ENCODE measurements around the gene CENPX. TPM values are rescaled to one million over a fixed set of nuclear protein-coding genes. Genes with fewer than 3 reads are reported as not detected.

Gene CENPX
- polyA plus RNA-seq, 4 donors = 43.4 to 241 (median 122) TPM

DNA sequence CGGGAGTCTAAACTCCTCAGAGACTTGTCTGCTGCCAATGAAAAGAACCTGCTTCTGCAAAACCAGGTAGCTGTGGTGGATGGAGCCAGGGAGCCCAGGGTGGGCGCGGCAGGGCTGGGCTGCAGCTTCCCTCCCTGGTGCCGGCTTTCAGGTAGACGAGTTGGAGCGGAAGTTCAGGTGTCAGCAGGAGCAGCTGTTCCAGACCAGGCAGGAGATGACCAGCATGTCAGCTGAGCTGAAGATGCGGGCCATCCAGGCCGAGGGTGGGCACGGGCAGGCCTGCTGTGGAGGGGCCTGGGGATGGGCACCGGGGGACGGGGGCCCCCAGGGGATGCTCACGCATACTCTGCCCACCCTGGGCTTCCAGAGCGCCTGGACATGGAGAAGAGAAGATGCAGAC is 5.6 kb upstream of the CENPX start:
- peaks cover 0 to 61% (median 0%) of the 10 kb centered on the region in 3 donors for H3K36me3 ChIP-seq (ENCODE audit: control insufficient read depth in 3 of 3, insufficient read depth in 2 of 3, low read depth in 1 of 3, low read length in 3 of 3)
- no peak overlapping the region for H3K27ac ChIP-seq (ENCODE audit: low read depth in 1 of 3, low read length in 2 of 3)
- FAIRE-seq = no peak
- DNase-seq = no peak
- no peaks in the 10 kb centered on the region for H3K27me3 ChIP-seq (ENCODE audit: control insufficient read depth in 3 of 3, insufficient read depth in 3 of 3, low read length in 3 of 3)
- no peaks in the 10 kb centered on the region for H3K9me3 ChIP-seq (ENCODE audit: control insufficient read depth in 2 of 2, insufficient read depth in 1 of 2, low read depth in 1 of 2, low read length in 1 of 2)
- no peak overlapping the region for H3K4me3 ChIP-seq (ENCODE audit: low read depth in 1 of 3, low read length in 3 of 3)
- 91 to 97% (median 95%) methylated on average over 13 of the region's 13 CpGs for WGBS, 3 donors
- peaks cover 4 to 28% (median 11%) of the 10 kb centered on the region in 3 donors for H3K4me1 ChIP-seq (ENCODE audit: control insufficient read depth in 3 of 3, insufficient read depth in 2 of 3, low read depth in 1 of 3, low read length in 2 of 3)

DNA sequence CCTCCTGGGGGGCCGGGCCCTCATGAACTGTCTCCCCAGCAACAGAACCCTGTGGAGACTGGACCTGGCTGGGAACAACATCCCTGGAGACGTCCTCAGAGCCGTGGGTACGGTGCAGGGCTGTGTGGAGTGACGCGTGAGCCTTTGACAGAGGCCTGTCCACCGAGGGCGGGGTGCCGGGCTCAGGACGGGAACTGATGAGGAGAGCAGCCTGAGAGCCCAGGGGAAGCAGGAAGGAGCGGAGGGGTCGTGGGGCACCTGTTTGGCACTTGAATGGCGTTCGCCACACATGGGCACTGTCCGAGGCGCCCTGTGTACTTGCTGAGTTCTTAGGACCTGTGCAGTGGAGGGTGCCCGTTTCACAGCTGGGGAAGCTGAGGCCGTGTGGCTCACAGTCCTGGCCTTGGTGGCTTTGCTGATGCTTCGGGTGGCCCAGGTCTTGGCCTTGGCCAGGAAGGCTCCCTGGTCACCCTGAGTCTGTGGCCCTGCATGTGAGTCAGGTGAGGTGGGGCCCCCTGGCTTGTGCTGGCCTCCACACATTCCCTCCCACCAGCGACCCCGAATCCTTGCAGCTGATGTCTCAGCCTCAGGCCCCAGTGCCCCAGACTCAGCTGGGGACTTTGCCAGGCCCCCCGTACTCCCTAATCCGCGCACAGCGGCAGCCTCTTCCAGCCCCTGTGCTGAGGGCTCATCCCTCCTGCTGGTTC is 2.9 kb upstream of the CENPX start:
- no peak for FAIRE-seq
- no peaks in the 10 kb centered on the region for H3K9me3 ChIP-seq (ENCODE audit: control insufficient read depth in 2 of 2, insufficient read depth in 1 of 2, low read depth in 1 of 2, low read length in 1 of 2)
- peaks cover 2 to 31% (median 9%) of the 10 kb centered on the region in 3 donors for H3K4me1 ChIP-seq (ENCODE audit: control insufficient read depth in 3 of 3, insufficient read depth in 2 of 3, low read depth in 1 of 3, low read length in 2 of 3)
- 93 to 96% (median 95%) methylated on average over 25 of the region's 25 CpGs for WGBS, 3 donors
- no peaks in the 10 kb centered on the region for H3K27me3 ChIP-seq (ENCODE audit: control insufficient read depth in 3 of 3, insufficient read depth in 3 of 3, low read length in 3 of 3)
- no peak overlapping the region for H3K4me3 ChIP-seq (ENCODE audit: low read depth in 1 of 3, low read length in 3 of 3)
- H3K36me3 ChIP-seq (ENCODE audit: control insufficient read depth in 3 of 3, insufficient read depth in 2 of 3, low read depth in 1 of 3, low read length in 3 of 3) = peaks cover 0 to 58% (median 0%) of the 10 kb centered on the region in 3 donors
- H3K27ac ChIP-seq (ENCODE audit: low read depth in 1 of 3, low read length in 2 of 3) = no peak overlapping the region
- no peak for DNase-seq

DNA sequence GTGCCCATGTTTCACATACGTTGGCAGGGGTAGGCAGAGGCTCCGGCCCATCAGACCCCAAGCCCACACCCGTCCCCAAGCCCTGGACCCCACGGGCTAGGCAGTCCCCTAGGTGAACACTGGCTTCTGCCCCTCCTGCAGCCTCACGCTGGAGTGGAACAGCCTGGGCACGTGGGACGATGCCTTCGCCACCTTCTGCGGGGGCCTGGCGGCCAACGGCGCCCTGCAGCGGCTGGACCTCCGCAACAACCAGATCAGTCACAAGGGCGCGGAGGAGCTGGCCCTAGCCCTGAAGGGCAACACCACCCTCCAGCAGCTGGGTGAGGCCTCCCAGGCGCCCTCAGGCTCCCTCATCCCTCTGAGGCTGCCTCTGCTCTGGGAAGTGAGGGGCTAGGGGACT is 2.2 kb upstream of the CENPX start:
- DNase-seq (no peak), FAIRE-seq (no peak)
- no peak overlapping the region for H3K4me3 ChIP-seq (ENCODE audit: low read depth in 1 of 3, low read length in 3 of 3)
- H3K36me3 ChIP-seq (ENCODE audit: control insufficient read depth in 3 of 3, insufficient read depth in 2 of 3, low read depth in 1 of 3, low read length in 3 of 3) = peaks cover 0 to 58% (median 0%) of the 10 kb centered on the region in 3 donors
- no peak overlapping the region for H3K27ac ChIP-seq (ENCODE audit: low read depth in 1 of 3, low read length in 2 of 3)
- peaks cover 2 to 31% (median 5%) of the 10 kb centered on the region in 3 donors for H3K4me1 ChIP-seq (ENCODE audit: control insufficient read depth in 3 of 3, insufficient read depth in 2 of 3, low read depth in 1 of 3, low read length in 2 of 3)
- H3K9me3 ChIP-seq (ENCODE audit: control insufficient read depth in 2 of 2, insufficient read depth in 1 of 2, low read depth in 1 of 2, low read length in 1 of 2) = no peaks in the 10 kb centered on the region
- WGBS, 3 donors = 94 to 96% (median 95%) methylated on average over 16 to 17 of the region's 17 CpGs
- no peaks in the 10 kb centered on the region for H3K27me3 ChIP-seq (ENCODE audit: control insufficient read depth in 3 of 3, insufficient read depth in 3 of 3, low read length in 3 of 3)

- peaks cover 2 to 35% (median 5%) of the 10 kb centered on the region in 3 donors for H3K4me1 ChIP-seq (ENCODE audit: control insufficient read depth in 3 of 3, insufficient read depth in 2 of 3, low read depth in 1 of 3, low read length in 2 of 3)
- no peak overlapping the region for H3K27ac ChIP-seq (ENCODE audit: low read depth in 1 of 3, low read length in 2 of 3)
- H3K36me3 ChIP-seq (ENCODE audit: control insufficient read depth in 3 of 3, insufficient read depth in 2 of 3, low read depth in 1 of 3, low read length in 3 of 3) = peaks cover 0 to 56% (median 0%) of the 10 kb centered on the region in 3 donors
- H3K4me3 ChIP-seq (ENCODE audit: low read depth in 1 of 3, low read length in 3 of 3) = peak overlapping the region; percentile 60 to 82 (median 74)
- H3K27me3 ChIP-seq (ENCODE audit: control insufficient read depth in 3 of 3, insufficient read depth in 3 of 3, low read length in 3 of 3) = no peaks in the 10 kb centered on the region
- DNase-seq = peak; percentile 16 to 68
- WGBS, 3 donors = 1 to 4% (median 3%) methylated on average over 50 to 55 of the region's 55 CpGs
- no peaks in the 10 kb centered on the region for H3K9me3 ChIP-seq (ENCODE audit: control insufficient read depth in 2 of 2, insufficient read depth in 1 of 2, low read depth in 1 of 2, low read length in 1 of 2)
- no peak for FAIRE-seq
Measured at GRCh38 chr17:82023447-82024241, 966 bp upstream of the CENPX start.

DNA sequence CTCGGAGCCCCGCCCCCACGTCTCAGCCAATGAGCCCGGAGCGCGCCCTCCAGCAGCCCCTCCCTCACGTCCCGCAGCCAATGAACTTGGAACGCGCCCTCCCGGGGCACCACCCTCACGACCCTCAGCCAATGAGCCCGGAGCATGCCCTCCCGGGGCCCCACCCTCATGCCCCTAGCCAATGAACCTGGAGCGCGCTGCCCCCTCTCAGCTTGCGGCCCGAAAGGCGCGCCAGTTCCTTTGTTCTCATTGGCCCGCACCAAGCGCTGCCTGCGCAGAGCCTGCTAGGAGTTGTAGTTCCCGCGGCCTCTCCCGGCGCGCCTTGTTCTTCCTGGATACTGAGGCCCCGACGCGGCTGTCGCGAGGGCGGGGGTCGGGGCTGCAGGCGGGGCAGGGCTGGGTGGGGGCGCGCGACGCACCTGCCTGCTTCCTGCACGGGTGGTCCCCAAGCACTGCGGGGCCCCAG is 336 bp upstream of the CENPX start, which contains the start of gene LRRC45:
Gene LRRC45 (plus strand): TSS at position 325 of the 466 bp plus-strand sequence. CDS start 339 bp downstream, outside the sequence.
- Histone ChIP-seq H3K4me3 (ENCODE audit: low read depth in 1 of 3, low read length in 3 of 3) (peak within 1 kb of the TSS; percentile 76 to 82 (median 77)), H3K9me3 (ENCODE audit: control insufficient read depth in 2 of 2, insufficient read depth in 1 of 2, low read depth in 1 of 2, low read length in 1 of 2) (no peaks in the 10 kb centered on the region), H3K4me1 (ENCODE audit: control insufficient read depth in 3 of 3, insufficient read depth in 2 of 3, low read depth in 1 of 3, low read length in 2 of 3) (peaks cover 2 to 35% (median 5%) of the 10 kb centered on the region in 3 donors), H3K27ac (ENCODE audit: low read depth in 1 of 3, low read length in 2 of 3) (peak within 1 kb of the TSS in 2 of 3 donors; percentile 26 to 85), H3K27me3 (ENCODE audit: control insufficient read depth in 3 of 3, insufficient read depth in 3 of 3, low read length in 3 of 3) (no peaks in the 10 kb centered on the region), H3K36me3 (ENCODE audit: control insufficient read depth in 3 of 3, insufficient read depth in 2 of 3, low read depth in 1 of 3, low read length in 3 of 3) (peaks cover 0 to 56% (median 0%) of the 10 kb centered on the region in 3 donors)
- 1% methylated on average over 38 to 42 of the region's 42 CpGs for WGBS, 3 donors
- DNase-seq (peak; percentile 99 to 100), FAIRE-seq (peak; percentile 55)

DNA sequence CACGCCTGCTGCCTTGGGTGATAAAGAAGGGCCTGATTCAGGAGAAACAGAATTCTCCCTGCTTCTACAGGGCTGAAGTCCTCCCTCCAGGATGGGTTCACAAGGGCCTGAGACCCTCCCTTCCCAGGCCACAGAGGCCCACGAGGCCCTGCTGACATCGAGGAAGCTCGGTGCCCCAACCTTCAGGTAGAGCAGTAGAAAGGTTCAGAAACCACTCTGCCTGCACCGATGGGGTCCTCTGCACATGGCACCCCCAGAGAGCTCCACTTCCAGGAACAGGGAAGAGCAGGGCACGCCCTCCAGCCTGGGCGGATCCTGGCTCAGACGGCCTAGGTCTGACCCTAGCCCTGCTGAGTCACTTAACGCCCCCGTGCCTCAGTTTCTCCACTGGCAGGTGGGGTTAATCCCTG is 773 bp downstream of the CENPX start:
- WGBS, 3 donors = 1 to 5% (median 2%) methylated on average over 10 of the region's 10 CpGs
- DNase-seq = peak; percentile 33 to 37
- no peaks in the 10 kb centered on the region for H3K27me3 ChIP-seq (ENCODE audit: control insufficient read depth in 3 of 3, insufficient read depth in 3 of 3, low read length in 3 of 3)
- peak overlapping the region in 2 of 3 donors; percentile 28 to 85 for H3K27ac ChIP-seq (ENCODE audit: low read depth in 1 of 3, low read length in 2 of 3)
- no peak for FAIRE-seq
- H3K9me3 ChIP-seq (ENCODE audit: control insufficient read depth in 2 of 2, insufficient read depth in 1 of 2, low read depth in 1 of 2, low read length in 1 of 2) = no peaks in the 10 kb centered on the region
- H3K36me3 ChIP-seq (ENCODE audit: control insufficient read depth in 3 of 3, insufficient read depth in 2 of 3, low read depth in 1 of 3, low read length in 3 of 3) = peaks cover 0 to 57% (median 0%) of the 10 kb centered on the region in 3 donors
- peak overlapping the region; percentile 56 to 77 (median 76) for H3K4me3 ChIP-seq (ENCODE audit: low read depth in 1 of 3, low read length in 3 of 3)
- peaks cover 2 to 35% (median 5%) of the 10 kb centered on the region in 3 donors for H3K4me1 ChIP-seq (ENCODE audit: control insufficient read depth in 3 of 3, insufficient read depth in 2 of 3, low read depth in 1 of 3, low read length in 2 of 3)

DNA sequence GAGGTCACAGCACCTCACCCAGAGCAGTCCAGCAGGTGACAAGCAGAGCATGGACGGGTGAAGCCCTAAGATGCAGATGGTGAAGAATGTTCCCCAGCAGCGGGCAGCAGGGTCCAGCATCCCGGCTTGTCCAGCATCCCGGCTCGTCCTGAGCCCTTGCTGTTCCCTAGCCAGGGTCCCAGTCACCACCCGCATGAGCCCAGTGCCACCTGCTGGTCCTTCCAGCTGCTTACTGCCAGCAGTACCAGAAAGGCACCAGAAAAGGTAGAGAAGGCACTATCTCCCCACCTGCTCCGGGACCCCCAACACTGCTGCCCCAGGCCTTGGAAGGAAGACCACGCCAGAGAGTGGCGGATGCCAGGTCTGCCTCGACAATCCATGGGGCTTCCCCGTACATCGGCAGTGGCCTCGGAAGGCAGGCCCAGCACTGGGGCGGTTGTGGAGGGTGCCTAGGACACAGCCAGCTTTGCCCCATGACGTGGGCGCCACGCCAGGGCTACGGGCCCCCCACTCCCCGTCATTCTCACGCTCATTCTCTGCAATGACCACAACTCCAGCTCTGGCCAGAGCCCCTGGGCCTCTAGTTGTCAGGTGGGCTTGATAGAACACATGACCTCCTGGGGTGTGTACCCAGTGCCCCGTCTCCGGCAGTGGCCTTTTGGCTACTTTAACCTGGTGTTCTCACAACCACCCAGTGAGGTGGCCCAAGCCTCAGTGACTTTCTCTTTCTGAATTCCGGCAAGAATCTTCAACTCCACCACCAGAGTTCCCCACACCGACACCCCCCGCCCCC is 1.4 kb downstream of the CENPX start:
- H3K36me3 ChIP-seq (ENCODE audit: control insufficient read depth in 3 of 3, insufficient read depth in 2 of 3, low read depth in 1 of 3, low read length in 3 of 3) = peaks cover 0 to 57% (median 0%) of the 10 kb centered on the region in 3 donors
- H3K27ac ChIP-seq (ENCODE audit: low read depth in 1 of 3, low read length in 2 of 3) = peak overlapping the region in 2 of 3 donors; percentile 28 to 69
- peak overlapping the region in 2 of 3 donors; percentile 56 to 76 for H3K4me3 ChIP-seq (ENCODE audit: low read depth in 1 of 3, low read length in 3 of 3)
- 6 to 37% (median 21%) methylated on average over 24 to 25 of the region's 25 CpGs for WGBS, 3 donors
- H3K4me1 ChIP-seq (ENCODE audit: control insufficient read depth in 3 of 3, insufficient read depth in 2 of 3, low read depth in 1 of 3, low read length in 2 of 3) = peaks cover 2 to 35% (median 5%) of the 10 kb centered on the region in 3 donors
- FAIRE-seq = no peak
- H3K9me3 ChIP-seq (ENCODE audit: control insufficient read depth in 2 of 2, insufficient read depth in 1 of 2, low read depth in 1 of 2, low read length in 1 of 2) = no peaks in the 10 kb centered on the region
- DNase-seq = peak; percentile 70 to 74
- H3K27me3 ChIP-seq (ENCODE audit: control insufficient read depth in 3 of 3, insufficient read depth in 3 of 3, low read length in 3 of 3) = no peaks in the 10 kb centered on the region
